CD4-positive, alpha-beta T cell treated with Interleukin-2 at 100 ng/mL for 4 hours (primary cell): ENCODE results near the gene C19orf33.

Experiments
- DNase-seq: peaks from one replicate; pipeline ENCODE4 v3.0.0-alpha.2; 2020; ENCODE audit warnings: low spot score

The C19orf33 gene

GRCh38 chr19:38346837-38347236 is 42.8 kb downstream of the C19orf33 start:
- no peak for DNase-seq

DNA sequence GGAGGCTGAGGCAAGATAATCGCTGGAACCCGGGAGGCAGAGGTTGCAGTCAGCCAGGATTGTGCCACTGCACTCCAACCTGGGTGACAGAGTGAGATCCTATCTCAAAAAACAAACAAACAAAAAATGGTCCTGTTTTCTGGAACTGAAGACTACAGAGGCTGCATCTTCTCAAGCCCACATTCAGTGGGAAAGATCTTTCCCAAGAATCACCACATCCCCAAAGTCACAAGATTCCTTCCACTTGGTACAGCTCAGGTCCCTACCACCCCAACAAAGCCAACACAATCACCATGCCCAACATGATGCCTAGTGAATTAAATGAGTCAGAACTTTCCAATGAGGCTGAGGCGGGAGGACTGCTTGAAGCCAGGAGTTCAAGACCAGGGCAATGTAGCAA is 46.8 kb downstream of the C19orf33 start:
- no peak for DNase-seq

DNA sequence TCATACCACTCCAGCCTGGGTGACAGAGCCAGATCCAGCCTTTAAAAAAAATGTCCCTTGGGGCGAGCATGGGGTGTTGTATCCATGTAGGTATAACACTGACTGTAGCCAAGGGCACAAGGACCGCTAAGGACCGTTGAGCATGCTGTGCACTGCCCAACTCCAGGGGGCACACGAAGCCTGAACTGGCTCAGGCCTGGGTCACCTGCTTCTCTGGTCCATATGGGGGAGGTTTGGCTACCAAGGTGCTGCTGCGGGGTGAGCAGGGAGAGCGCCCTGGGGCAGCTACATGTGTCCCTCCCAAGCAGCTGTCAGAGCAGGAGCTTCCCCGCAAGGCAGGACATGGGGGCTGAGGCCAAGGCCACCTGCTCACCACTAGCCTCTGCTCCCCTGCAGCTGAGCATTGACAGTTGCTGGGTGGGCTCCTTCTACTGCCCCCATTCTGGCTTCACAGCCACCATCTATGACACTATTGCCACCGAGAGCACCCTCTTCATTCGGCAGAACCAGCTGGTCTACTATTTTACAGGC is 47.9 kb downstream of the C19orf33 start:
- no peak for DNase-seq

- no peak for DNase-seq
Measured at GRCh38 chr19:38352611-38353010, 48.6 kb downstream of the C19orf33 start.
